Neural progenitor cell (in vitro differentiated cells): ENCODE measurements around the gene PCNX2.

ENCODE experiments used
- CTCF ChIP-seq: fragments of 200-600 bp; sonication (generic); IDR thresholded peaks from 2 replicates; pipeline ENCODE4 v1.5.1; 2017; ENCODE audit warnings: antibody characterized with exemption, mild to moderate bottlenecking
- EZH2 ChIP-seq: fragments of 200-600 bp; sonication (generic); IDR thresholded peaks from 2 replicates; pipeline ENCODE4 v1.6.1; 2017; ENCODE audit warnings: antibody characterized with exemption, mild to moderate bottlenecking, moderate library complexity
- EZH2phosphoT487 ChIP-seq: fragments of 200-600 bp; sonication (generic); IDR thresholded peaks from 2 replicates; pipeline ENCODE4 v1.6.1; 2017; ENCODE audit warnings: antibody characterized with exemption

GRCh38 chr1:232992227-232992626 lies 303.3 kb downstream of the PCNX2 start:
- no peak for TF ChIP-seq CTCF
- TF ChIP-seq EZH2: no peak
- no peak for TF ChIP-seq EZH2phosphoT487
